Aorta (tissue), 5 donors: ENCODE results near the gene FUT3. TPM values are rescaled to one million over a fixed set of nuclear protein-coding genes. Genes with fewer than 3 reads are reported as not detected.
"Not testable (repeated sequence)": the region's sequence is repeated elsewhere in the genome, so short reads cannot be mapped to it uniquely, and the experiment has no call there.

Experiments used
- ATAC-seq: fragments of 200-7000 bp; cut with Tn5 transposase; one replicate; pipeline ENCODE4 v1.9.1; 2022; ENCODE audit warnings: moderate library complexity; ENCODE audit not compliant: low FRiP score
- DNase-seq, 2 donors: peaks; one replicate each; pipeline ENCODE4 v3.0.0-alpha.2; 2020
- H3K27ac ChIP-seq, 2 donors: one replicate each; pipeline ENCODE4 v1.5.1; 2013; ENCODE audit warnings: low read length in 2 of 2, mild to moderate bottlenecking in 2 of 2, moderate library complexity in 2 of 2, control low read depth in 1 of 2, inconsistent platforms in 1 of 2, low read depth in 1 of 2
- H3K27me3 ChIP-seq, 2 donors: one replicate each; pipeline ENCODE4 v1.6.1; 2013; ENCODE audit warnings: control low read depth in 1 of 2, low read length in 1 of 2, mild to moderate bottlenecking in 1 of 2, moderate library complexity in 1 of 2; ENCODE audit not compliant: insufficient read depth in 2 of 2, control insufficient read depth in 1 of 2
- H3K36me3 ChIP-seq, 2 donors: one replicate each; pipeline ENCODE4 v1.6.1; 2013; ENCODE audit warnings: control low read depth in 1 of 2, low read length in 1 of 2, mild to moderate bottlenecking in 1 of 2; ENCODE audit not compliant: insufficient read depth in 2 of 2, control insufficient read depth in 1 of 2
- H3K4me1 ChIP-seq, 2 donors: one replicate each; pipeline ENCODE4 v1.6.1; 2013; ENCODE audit warnings: low read length in 2 of 2, control low read depth in 1 of 2, mild to moderate bottlenecking in 1 of 2, moderate library complexity in 1 of 2; ENCODE audit not compliant: insufficient read depth in 2 of 2, control insufficient read depth in 1 of 2
- H3K4me3 ChIP-seq, 2 donors: one replicate each; pipeline ENCODE4 v1.5.1; 2013; ENCODE audit warnings: low read length in 2 of 2, control low read depth in 1 of 2, mild to moderate bottlenecking in 1 of 2
- H3K9me3 ChIP-seq: one replicate; pipeline ENCODE4 v1.6.1; 2013; ENCODE audit warnings: mild to moderate bottlenecking, low read length; ENCODE audit not compliant: control insufficient read depth
- WGBS, 2 donors: extraction: QIAGEN DNeasy Blood & Tissue Kit; methylation state at CpG; one replicate each; pipeline ENCODE4 v1.1.7; 2013; 5-methylcytosine and 5-hydroxymethylcytosine counted together
- intact Hi-C, 2 donors: fragments of 100-400 bp; cut with DNase I; formaldehyde crosslinking; loops; one replicate each; pipeline versions ENCODE4 v1.14.2 to v1.15.0; 2022
- polyA plus RNA-seq, 2 donors: library from polyadenylated mRNA; stranded (reverse); fragments of 200-250 nt; gene quantifications; one replicate each; pipeline ENCODE4 v1.2.3, GENCODE V29; 2013
- total RNA-seq, 2 donors: library from RNA; stranded (reverse); fragmentation: NEBNext Ultra II Directional; extraction: Animal tissue kit (Norgen Biotek cat#: 25700); gene quantifications; one replicate each; pipeline ENCODE4 v1.2.1, GENCODE V29; 2021
- donor health status: healthy with polysubstance abuse.
- donor health status: Bipolar disorder and iron deficiency.
- donor health status: DM: no; HTN: no; CAD: no.
- donor health status: DM: no; HTN: no; CAD: no.
- donor health status: DM: yes; HTN: yes; CAD: no.

FUT3 gene
- total and polyA plus RNA-seq, 4 donors: 0.38 to 3.3 TPM; not detected in 2

- Histone ChIP-seq H3K4me1 (no peaks in the 10 kb centered on the region), H3K27ac (no peak overlapping the region), H3K27me3 (no peaks in the 10 kb centered on the region), H3K4me3 (no peak overlapping the region), H3K9me3 (no peaks in the 10 kb centered on the region), H3K36me3 (no peaks in the 10 kb centered on the region)
- no peak for ATAC-seq
- WGBS, 2 donors: 83 to 88% methylated on average over 8 of the region's 8 CpGs
- intact Hi-C loops: no loop called here
- DNase-seq: no peak
Measured at GRCh38 chr19:5877427-5877826, 26.2 kb upstream of the FUT3 start.

- H3K4me1 ChIP-seq, DNase-seq, H3K27me3 ChIP-seq, intact Hi-C loops, ATAC-seq, H3K27ac ChIP-seq, H3K4me3 ChIP-seq, H3K9me3 ChIP-seq, H3K36me3 ChIP-seq: not testable (repeated sequence)
- 86 to 88% methylated on average over 7 of the region's 7 CpGs for WGBS, 2 donors
Measured at GRCh38 chr19:5874496-5874895, 23.2 kb upstream of the FUT3 start.

- ATAC-seq: no peak
- H3K27me3 ChIP-seq: no peaks in the 10 kb centered on the region
Measured at GRCh38 chr19:5873617-5874199, 22.5 kb upstream of the FUT3 start.

GRCh38 chr19:5870986-5871394 is 19.7 kb upstream of the FUT3 start:
- 71 to 76% methylated on average over 12 of the region's 12 CpGs for WGBS, 2 donors
- no peaks in the 10 kb centered on the region for H3K27me3 ChIP-seq
- no peak overlapping the region for H3K4me3 ChIP-seq
- DNase-seq (no peak), ATAC-seq (no peak)
- H3K27ac ChIP-seq: no peak overlapping the region
- H3K9me3 ChIP-seq: no peaks in the 10 kb centered on the region
- intact Hi-C loops: no loop called here
- no peaks in the 10 kb centered on the region for H3K4me1 ChIP-seq
- H3K36me3 ChIP-seq: no peaks in the 10 kb centered on the region

More at GRCh38 chr19:5873617-5874199, 22.5 kb upstream of the FUT3 start:
- intact Hi-C loops: no loop called here
- Histone ChIP-seq H3K4me3 (no peak overlapping the region), H3K4me1 (no peaks in the 10 kb centered on the region), H3K9me3 (no peaks in the 10 kb centered on the region), H3K27ac (no peak overlapping the region), H3K36me3 (no peaks in the 10 kb centered on the region)
- WGBS, 2 donors: 89% methylated on average over 12 of the region's 12 CpGs
- DNase-seq: no peak

GRCh38 chr19:5867201-5868136 is 16.2 kb upstream of the FUT3 start:
- 84 to 86% methylated on average over 29 to 31 of the region's 31 CpGs for WGBS, 2 donors
- Histone ChIP-seq H3K27me3 (no peaks in the 10 kb centered on the region), H3K36me3 (no peaks in the 10 kb centered on the region), H3K4me3 (no peak overlapping the region), H3K27ac (no peak overlapping the region), H3K9me3 (no peaks in the 10 kb centered on the region), H3K4me1 (no peaks in the 10 kb centered on the region)
- no peak for DNase-seq
- intact Hi-C loops: no loop called here
- ATAC-seq: no peak

GRCh38 chr19:5865772-5866171 is 14.5 kb upstream of the FUT3 start:
- no peaks in the 10 kb centered on the region for H3K27me3 ChIP-seq
- WGBS, 2 donors: 84 to 90% methylated on average over 11 of the region's 11 CpGs
- no peak overlapping the region for H3K27ac ChIP-seq
- ATAC-seq: no peak
- no peak for DNase-seq
- no peak overlapping the region for H3K4me3 ChIP-seq
- no peaks in the 10 kb centered on the region for H3K4me1 ChIP-seq
- H3K36me3 ChIP-seq: no peaks in the 10 kb centered on the region
- no peaks in the 10 kb centered on the region for H3K9me3 ChIP-seq
- intact Hi-C loops: no loop called here

- no peak overlapping the region for H3K27ac ChIP-seq
- no peak for DNase-seq
- WGBS, 2 donors: 82 to 87% methylated on average over 14 of the region's 14 CpGs
- no peaks in the 10 kb centered on the region for H3K4me1 ChIP-seq
- no peaks in the 10 kb centered on the region for H3K36me3 ChIP-seq
- intact Hi-C loops: no loop called here
- no peaks in the 10 kb centered on the region for H3K27me3 ChIP-seq
- H3K9me3 ChIP-seq: no peaks in the 10 kb centered on the region
- no peak overlapping the region for H3K4me3 ChIP-seq
- ATAC-seq: no peak
Measured at GRCh38 chr19:5864725-5865486, 13.7 kb upstream of the FUT3 start.

- ATAC-seq (no peak), DNase-seq (no peak)
- no peak overlapping the region for H3K4me3 ChIP-seq
- no peaks in the 10 kb centered on the region for H3K27me3 ChIP-seq
- no peak overlapping the region for H3K27ac ChIP-seq
- no peaks in the 10 kb centered on the region for H3K9me3 ChIP-seq
- intact Hi-C loops: no loop called here
- WGBS, 2 donors: 81 to 84% methylated on average over 9 of the region's 9 CpGs
- no peaks in the 10 kb centered on the region for H3K4me1 ChIP-seq
- no peaks in the 10 kb centered on the region for H3K36me3 ChIP-seq
Measured at GRCh38 chr19:5864013-5864720, 12.9 kb upstream of the FUT3 start.
